GM04504 (cell line): Measurements from ENCODE around the gene TNRC6B.
"Not testable (repeated sequence)": the region's sequence is repeated elsewhere in the genome, so short reads cannot be mapped to it uniquely, and the experiment has no call there.

Source experiments
- DNase-seq: peaks from one replicate; pipeline ENCODE4 v3.0.0-alpha.2; 2012; ENCODE audit warnings: low read depth

Gene TNRC6B

GRCh38 chr22:40213478-40213877, 35.8 kb downstream of the TNRC6B start:
- DNase-seq = no peak

GRCh38 chr22:40215266-40215665, 37.5 kb downstream of the TNRC6B start:
- DNase-seq = no peak

- DNase-seq = no peak
Measured at GRCh38 chr22:40216041-40216756, 38.5 kb downstream of the TNRC6B start.

GRCh38 chr22:40218152-40218551, 40.4 kb downstream of the TNRC6B start:
- DNase-seq = no peak

- no peak for DNase-seq
Measured at GRCh38 chr22:40218723-40219294, 41.1 kb downstream of the TNRC6B start.

GRCh38 chr22:40220316-40221054, 42.8 kb downstream of the TNRC6B start:
- no peak for DNase-seq

- DNase-seq = no peak
Measured at GRCh38 chr22:40221055-40221414, 43.3 kb downstream of the TNRC6B start.

GRCh38 chr22:40222979-40223378, 45.3 kb downstream of the TNRC6B start:
- DNase-seq = not testable (repeated sequence)

GRCh38 chr22:40224702-40225101, 47.0 kb downstream of the TNRC6B start:
- DNase-seq = no peak

GRCh38 chr22:40226620-40227019, 48.9 kb downstream of the TNRC6B start:
- no peak for DNase-seq

GRCh38 chr22:40231618-40232313, 54.0 kb downstream of the TNRC6B start:
- no peak for DNase-seq

- DNase-seq = no peak
Measured at GRCh38 chr22:40232624-40233023, 54.9 kb downstream of the TNRC6B start.

GRCh38 chr22:40233886-40234285, 56.2 kb downstream of the TNRC6B start:
- DNase-seq = no peak

GRCh38 chr22:40234658-40235057, 56.9 kb downstream of the TNRC6B start:
- DNase-seq = no peak

GRCh38 chr22:40235308-40235707, 57.6 kb downstream of the TNRC6B start:
- no peak for DNase-seq

GRCh38 chr22:40236131-40236665, 58.5 kb downstream of the TNRC6B start:
- no peak for DNase-seq

- DNase-seq = no peak
Measured at GRCh38 chr22:40237241-40237640, 59.5 kb downstream of the TNRC6B start.

GRCh38 chr22:40237788-40238424, 60.2 kb downstream of the TNRC6B start:
- DNase-seq = no peak

- no peak for DNase-seq
Measured at GRCh38 chr22:40238425-40239344, 61.0 kb downstream of the TNRC6B start.

GRCh38 chr22:40239345-40239683, 61.6 kb downstream of the TNRC6B start:
- DNase-seq = no peak

- no peak for DNase-seq
Measured at GRCh38 chr22:40240160-40240559, 62.4 kb downstream of the TNRC6B start.
